GM08714 (cell line): ENCODE results near the gene NT5DC1.
"Not testable (repeated sequence)": the region's sequence is repeated elsewhere in the genome, so short reads cannot be mapped to it uniquely, and the experiment has no call there.

Source experiments
- H3K4me3 ChIP-seq: fragments of 200-500 bp; sonication (Bioruptor generic); 2 replicates; pipeline ENCODE4 v1.5.1; 2014; ENCODE audit warnings: mild to moderate bottlenecking, low read length, inconsistent platforms
- ZNF274 ChIP-seq: IDR thresholded peaks from 2 replicates; pipeline ENCODE4 v1.6.1; 2012; ENCODE audit warnings: mild to moderate bottlenecking, low read depth, low read length

Gene NT5DC1

GRCh38 chr6:116074732-116075390, 25.8 kb upstream of the NT5DC1 start:
- no peak overlapping the region for H3K4me3 ChIP-seq
- TF ChIP-seq ZNF274: no peak

- no peak overlapping the region for H3K4me3 ChIP-seq
- no peak for TF ChIP-seq ZNF274
These were observed 22.1 kb upstream of the NT5DC1 start for GRCh38 chr6:116078522-116078921.

- H3K4me3 ChIP-seq: no peak overlapping the region
- no peak for TF ChIP-seq ZNF274
These were observed 21.7 kb upstream of the NT5DC1 start for GRCh38 chr6:116078945-116079344.

- no peak overlapping the region for H3K4me3 ChIP-seq
- no peak for TF ChIP-seq ZNF274
These were observed 17.6 kb upstream of the NT5DC1 start for GRCh38 chr6:116083052-116083451.

- no peak overlapping the region for H3K4me3 ChIP-seq
- TF ChIP-seq ZNF274: no peak
These were observed 16.4 kb upstream of the NT5DC1 start for GRCh38 chr6:116084284-116084683.

- no peak for TF ChIP-seq ZNF274
- peak overlapping the region; percentile 51; the same call in 1 of the 2 replicates for H3K4me3 ChIP-seq
These were observed 13.1 kb upstream of the NT5DC1 start for GRCh38 chr6:116087437-116088027.

GRCh38 chr6:116088946-116089345, 11.7 kb upstream of the NT5DC1 start:
- H3K4me3 ChIP-seq: no peak overlapping the region
- no peak for TF ChIP-seq ZNF274

- no peak overlapping the region; the same call in 1 of the 2 replicates for H3K4me3 ChIP-seq
- no peak for TF ChIP-seq ZNF274
These were observed 10.4 kb upstream of the NT5DC1 start for GRCh38 chr6:116090251-116090650.

- no peak for TF ChIP-seq ZNF274
- H3K4me3 ChIP-seq: no peak overlapping the region
These were observed 6.6 kb upstream of the NT5DC1 start for GRCh38 chr6:116094041-116094440.

- not testable (repeated sequence) for H3K4me3 ChIP-seq
These were observed 4.4 kb upstream of the NT5DC1 start for GRCh38 chr6:116096048-116096759.

GRCh38 chr6:116096979-116097816, 3.5 kb upstream of the NT5DC1 start:
- no peak overlapping the region for H3K4me3 ChIP-seq
- TF ChIP-seq ZNF274: no peak

- TF ChIP-seq ZNF274: no peak
- H3K4me3 ChIP-seq: peak overlapping the region; percentile 65
These were observed 1.6 kb upstream of the NT5DC1 start for GRCh38 chr6:116099036-116099435.

- peak overlapping the region; percentile 80 for H3K4me3 ChIP-seq
- TF ChIP-seq ZNF274: no peak
These were observed 657 bp downstream of the NT5DC1 start for GRCh38 chr6:116101302-116101718.

GRCh38 chr6:116101790-116102189, 1.1 kb downstream of the NT5DC1 start:
- peak overlapping the region; percentile 80 for H3K4me3 ChIP-seq
- no peak for TF ChIP-seq ZNF274

GRCh38 chr6:116102873-116103272, 2.2 kb downstream of the NT5DC1 start:
- peak overlapping the region; percentile 80; the same call in 1 of the 2 replicates for H3K4me3 ChIP-seq
- no peak for TF ChIP-seq ZNF274
